GM12878 (cell line): ENCODE measurements around the gene DNAAF6. TPM values are rescaled to one million over a fixed set of nuclear protein-coding genes. Genes with fewer than 3 reads are reported as not detected.

Experiments used
- EGR1 ChIP-seq, 2 experiments: IDR thresholded peaks; 1 replicate in 1 of 2; 2 replicates in 1 of 2; pipeline ENCODE4 v1.6.1; 2011 to 2012; ENCODE audit warnings: low read depth in 2 of 2, low read length in 2 of 2, borderline replicate concordance in 1 of 2, mild to moderate bottlenecking in 1 of 2, moderate library complexity in 1 of 2
- MYC ChIP-seq: IDR thresholded peaks from 2 replicates; pipeline ENCODE4 v1.6.1; 2011; ENCODE audit warnings: mild to moderate bottlenecking, low read length, moderate library complexity, inconsistent platforms; ENCODE audit not compliant: insufficient read depth, insufficient replicate concordance, insufficient read length, severe bottlenecking
- NBN ChIP-seq: fragments of 450-650 bp; IDR thresholded peaks from 2 replicates; pipeline ENCODE4 v1.6.1; 2016
- SIX5 ChIP-seq: IDR thresholded peaks from 2 replicates; pipeline ENCODE4 v1.6.1; 2011; ENCODE audit warnings: mild to moderate bottlenecking, low read depth, low read length, moderate library complexity; ENCODE audit not compliant: severe bottlenecking
- TCF7 ChIP-seq: IDR thresholded peaks from 2 replicates; pipeline ENCODE4 v1.6.1; 2014; ENCODE audit warnings: antibody characterized with exemption, borderline replicate concordance
- ZZZ3 ChIP-seq: IDR thresholded peaks from 2 replicates; pipeline ENCODE4 v1.6.1; 2011; ENCODE audit warnings: low read depth; ENCODE audit not compliant: control insufficient read depth, insufficient read length
- polyA plus RNA-seq, 11 experiments: library from polyadenylated mRNA; depleted of rRNA in 4 of 11; unstranded in 6 of 11; stranded (reverse) in 5 of 11; fragments of >200 nt; fragmentation: Nextera tagmentation in 4 of 11; fragmentation: Illumina TruSeq in 1 of 11; extraction: Ambion mirVana in 4 of 11; extraction: Trizol in 1 of 11; gene quantifications; 1 replicate in 1 of 11; 2 replicates in 10 of 11; pipeline versions ENCODE4 v1.2.1 to v1.2.3, GENCODE V29; 2011 to 2016; ENCODE audit warnings: inconsistent platforms in 2 of 11, missing spikeins in 2 of 11, low read depth in 1 of 11
- total RNA-seq, 4 experiments: library from RNA; depleted of rRNA in 3 of 4; stranded (reverse); fragments of >200 nt in 3 of 4; fragmentation: Illumina TruSeq in 1 of 4; extraction: Trizol in 1 of 4; gene quantifications; 2 replicates each; pipeline versions ENCODE4 v1.2.1 to v1.2.3, GENCODE V29; 2013 to 2021
- TF ChIP-seq, protein P1 (sequence below): fragments of 450-650 bp; IDR thresholded peaks from 2 replicates; pipeline ENCODE4 v1.6.1; 2018; ENCODE audit warnings: mild to moderate bottlenecking, low read depth, moderate library complexity; ENCODE audit not compliant: partially characterized antibody
- TF ChIP-seq, protein P2 (sequence below): IDR thresholded peaks from 2 replicates; pipeline ENCODE4 v1.6.1; 2012; ENCODE audit warnings: low read depth, low read length, improper control_type of control experiment
- TF ChIP-seq, protein P3 (sequence below): IDR thresholded peaks from 2 replicates; pipeline ENCODE4 v1.6.1; 2012; ENCODE audit warnings: low read depth, low read length, improper control_type of control experiment

The DNAAF6 gene
- total and polyA plus RNA-seq, 10 of the 15 experiments (the other 5 are each of a cell fraction or from before 2014, with no cell fraction given): not detected

DNA sequence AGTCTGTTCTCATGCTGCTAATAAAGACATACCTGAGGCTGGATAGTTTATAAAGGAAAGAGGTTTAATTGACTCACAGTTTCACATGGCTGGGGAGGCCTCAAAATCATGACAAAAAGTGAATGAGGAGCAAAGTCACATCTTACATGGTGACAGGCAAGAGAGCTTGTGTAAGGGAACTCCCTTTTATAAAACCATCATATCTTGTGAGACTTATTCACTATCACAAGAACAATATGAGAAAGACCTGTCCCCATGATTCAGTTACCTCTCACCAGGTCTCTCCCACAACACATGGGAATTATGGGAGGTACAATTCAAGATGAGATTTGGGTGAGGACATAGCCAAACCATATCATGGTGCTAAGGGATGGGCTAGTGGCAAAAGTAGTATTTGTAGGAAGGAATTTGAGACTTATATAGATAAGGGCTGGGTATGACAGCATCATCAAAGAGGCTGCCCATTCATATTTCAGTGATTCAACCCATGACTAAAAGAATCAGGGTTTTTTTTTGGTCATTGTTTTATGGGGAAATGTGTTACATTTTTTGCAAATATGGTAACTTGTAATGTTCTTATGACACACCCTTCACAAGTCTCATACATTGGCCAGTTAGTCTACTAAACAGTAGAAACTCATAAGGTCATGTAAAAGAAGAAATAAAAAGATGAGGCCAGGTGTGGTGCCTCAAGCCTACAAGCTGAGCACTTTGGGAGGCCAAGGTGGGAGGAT is 34.9 kb upstream of the DNAAF6 start (continued):
- TF ChIP-seq, protein P1, sequence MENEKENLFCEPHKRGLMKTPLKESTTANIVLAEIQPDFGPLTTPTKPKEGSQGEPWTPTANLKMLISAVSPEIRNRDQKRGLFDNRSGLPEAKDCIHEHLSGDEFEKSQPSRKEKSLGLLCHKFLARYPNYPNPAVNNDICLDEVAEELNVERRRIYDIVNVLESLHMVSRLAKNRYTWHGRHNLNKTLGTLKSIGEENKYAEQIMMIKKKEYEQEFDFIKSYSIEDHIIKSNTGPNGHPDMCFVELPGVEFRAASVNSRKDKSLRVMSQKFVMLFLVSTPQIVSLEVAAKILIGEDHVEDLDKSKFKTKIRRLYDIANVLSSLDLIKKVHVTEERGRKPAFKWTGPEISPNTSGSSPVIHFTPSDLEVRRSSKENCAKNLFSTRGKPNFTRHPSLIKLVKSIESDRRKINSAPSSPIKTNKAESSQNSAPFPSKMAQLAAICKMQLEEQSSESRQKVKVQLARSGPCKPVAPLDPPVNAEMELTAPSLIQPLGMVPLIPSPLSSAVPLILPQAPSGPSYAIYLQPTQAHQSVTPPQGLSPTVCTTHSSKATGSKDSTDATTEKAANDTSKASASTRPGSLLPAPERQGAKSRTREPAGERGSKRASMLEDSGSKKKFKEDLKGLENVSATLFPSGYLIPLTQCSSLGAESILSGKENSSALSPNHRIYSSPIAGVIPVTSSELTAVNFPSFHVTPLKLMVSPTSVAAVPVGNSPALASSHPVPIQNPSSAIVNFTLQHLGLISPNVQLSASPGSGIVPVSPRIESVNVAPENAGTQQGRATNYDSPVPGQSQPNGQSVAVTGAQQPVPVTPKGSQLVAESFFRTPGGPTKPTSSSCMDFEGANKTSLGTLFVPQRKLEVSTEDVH: no peak
- TF ChIP-seq, protein P2, sequence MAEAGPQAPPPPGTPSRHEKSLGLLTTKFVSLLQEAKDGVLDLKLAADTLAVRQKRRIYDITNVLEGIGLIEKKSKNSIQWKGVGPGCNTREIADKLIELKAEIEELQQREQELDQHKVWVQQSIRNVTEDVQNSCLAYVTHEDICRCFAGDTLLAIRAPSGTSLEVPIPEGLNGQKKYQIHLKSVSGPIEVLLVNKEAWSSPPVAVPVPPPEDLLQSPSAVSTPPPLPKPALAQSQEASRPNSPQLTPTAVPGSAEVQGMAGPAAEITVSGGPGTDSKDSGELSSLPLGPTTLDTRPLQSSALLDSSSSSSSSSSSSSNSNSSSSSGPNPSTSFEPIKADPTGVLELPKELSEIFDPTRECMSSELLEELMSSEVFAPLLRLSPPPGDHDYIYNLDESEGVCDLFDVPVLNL: no peak
- TF ChIP-seq, protein P3, sequence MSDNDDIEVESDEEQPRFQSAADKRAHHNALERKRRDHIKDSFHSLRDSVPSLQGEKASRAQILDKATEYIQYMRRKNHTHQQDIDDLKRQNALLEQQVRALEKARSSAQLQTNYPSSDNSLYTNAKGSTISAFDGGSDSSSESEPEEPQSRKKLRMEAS: no peak
- TF ChIP-seq SIX5 (no peak), TCF7 (no peak), MYC (no peak), ZZZ3 (no peak), NBN (no peak), EGR1 (IDR thresholded peaks at IDR 0.05; ENCODE audit: borderline replicate concordance in 1 of 2, low read depth in 2 of 2, low read length in 2 of 2) (no peak)
